GM18520 (cell line): Measurements from ENCODE around the gene PSME2.

Experiments
- ATAC-seq: cut with Tn5 transposase; IDR thresholded peaks from one replicate; pipeline ENCODE4 v1.9.1; 2021; ENCODE audit not compliant: unreplicated experiment

Gene PSME2

DNA sequence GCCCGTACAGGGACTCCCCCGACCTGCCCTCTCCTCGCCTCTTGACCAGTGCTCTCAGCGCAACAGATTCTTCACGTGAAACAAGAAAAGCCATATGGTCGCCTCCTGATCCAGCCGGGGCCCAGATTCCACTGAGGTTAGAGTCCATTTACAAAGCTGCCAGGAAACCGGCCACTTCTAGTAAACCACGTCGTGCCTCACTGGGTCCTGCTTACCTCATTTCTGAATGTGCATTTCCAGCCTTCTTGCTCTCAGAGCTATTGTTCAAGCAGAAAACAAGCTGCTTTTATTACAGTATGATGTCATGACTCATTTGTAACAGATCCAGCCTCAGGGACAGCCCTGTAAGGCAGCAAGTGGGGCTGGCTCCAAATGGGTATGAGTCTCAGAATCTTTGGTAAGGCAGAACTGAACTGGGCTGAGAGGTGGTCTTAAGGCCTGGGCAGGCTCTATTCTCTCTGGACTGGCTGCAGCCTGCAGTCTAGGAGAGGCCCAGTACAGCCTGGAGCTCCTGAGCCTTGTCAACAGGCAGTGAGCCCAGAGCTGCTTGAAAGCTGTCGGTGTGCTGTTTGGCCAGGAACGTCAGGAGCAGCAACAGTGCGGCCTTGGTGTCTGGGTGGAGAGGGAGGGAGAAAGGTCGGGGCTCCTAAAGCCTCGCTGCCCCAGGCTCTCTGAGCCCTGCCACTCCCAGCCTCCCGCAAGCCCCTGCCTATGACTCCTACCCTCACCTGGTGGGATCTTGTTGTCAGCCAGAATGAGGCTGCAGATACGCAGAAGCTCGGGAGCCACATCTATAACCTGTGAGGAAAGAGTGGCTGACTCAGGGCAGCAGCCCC is 33.8 kb upstream of the PSME2 start:
- ATAC-seq: no peak

GRCh38 chr14:24179294-24179960 is 33.0 kb upstream of the PSME2 start:
- ATAC-seq: no peak

DNA sequence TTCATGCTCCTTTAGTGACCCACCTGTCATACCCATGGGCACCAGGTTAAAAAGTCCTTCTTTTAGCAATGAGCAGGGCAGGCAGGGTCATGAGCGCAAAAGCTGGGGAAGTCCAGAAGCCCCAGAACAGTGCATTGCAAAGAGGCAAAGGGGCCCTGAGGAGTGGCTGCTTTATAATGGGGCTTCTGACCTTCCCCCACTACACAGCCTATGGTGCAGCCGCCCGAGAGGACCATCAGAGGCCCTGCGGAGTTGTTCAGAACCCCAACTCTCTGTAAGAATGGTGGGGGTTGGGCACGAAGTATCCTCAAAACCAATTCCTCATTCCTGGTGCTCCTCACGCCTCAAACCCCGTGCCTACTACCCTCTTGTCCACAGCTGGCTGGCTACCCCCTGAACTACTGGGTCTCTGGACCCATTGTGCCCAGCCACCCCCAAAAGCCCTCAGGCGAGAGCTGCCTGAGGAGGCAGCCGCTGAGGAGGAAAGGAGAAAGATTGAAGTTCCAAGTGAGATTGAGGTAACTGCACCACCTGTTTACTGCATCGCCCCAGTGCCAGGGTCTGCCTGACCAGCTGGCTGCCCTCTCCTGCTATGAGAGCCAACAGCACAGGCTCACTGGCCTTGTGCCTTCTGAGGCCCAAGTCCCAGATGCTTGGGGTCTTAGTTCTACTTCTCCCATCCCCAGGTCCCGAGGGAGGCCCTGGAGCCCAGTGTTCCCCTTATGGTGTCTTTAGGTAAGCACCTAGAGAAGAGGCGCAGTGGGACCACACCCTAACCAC is 32.2 kb upstream of the PSME2 start:
- no peak for ATAC-seq

GRCh38 chr14:24177891-24178290 is 31.5 kb upstream of the PSME2 start:
- ATAC-seq: no peak

DNA sequence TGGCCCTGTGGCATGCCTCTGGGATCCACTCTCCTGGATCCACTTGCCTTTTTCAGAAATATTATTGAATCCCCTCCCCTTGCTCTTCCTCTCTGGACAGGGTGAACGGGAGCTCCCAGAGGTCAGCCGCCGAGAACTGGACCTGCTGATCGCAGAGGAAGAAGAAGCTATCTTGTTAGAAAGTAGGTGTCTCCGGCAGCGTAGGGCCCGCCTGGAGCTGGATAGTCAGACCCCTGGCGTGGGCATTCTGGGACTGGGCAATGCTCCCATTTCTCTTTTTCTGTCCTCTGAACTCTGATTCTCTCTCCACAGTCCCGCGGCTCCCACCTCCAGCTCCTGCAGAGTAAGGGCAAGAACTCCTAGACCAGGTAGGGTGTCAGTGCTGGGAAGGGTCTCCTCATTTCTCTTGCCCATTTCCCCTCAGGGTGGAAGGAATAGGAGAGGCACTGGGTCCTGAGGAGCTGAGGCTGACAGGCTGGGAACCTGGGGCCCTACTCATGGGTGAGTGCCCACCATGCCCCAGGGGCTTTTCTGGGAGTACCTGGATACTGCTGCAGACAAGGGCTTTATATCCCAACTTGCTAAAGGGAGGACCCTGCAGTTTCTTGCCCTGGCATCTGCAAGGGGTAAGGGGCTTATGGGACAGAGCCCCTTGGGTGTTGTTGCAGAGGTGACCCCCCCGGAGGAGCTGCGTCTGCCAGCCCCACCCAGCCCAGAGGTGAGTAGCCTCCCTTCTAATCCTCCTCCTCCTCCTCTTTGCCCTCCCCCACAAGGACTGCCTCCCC is 30.8 kb upstream of the PSME2 start:
- ATAC-seq: no peak

DNA sequence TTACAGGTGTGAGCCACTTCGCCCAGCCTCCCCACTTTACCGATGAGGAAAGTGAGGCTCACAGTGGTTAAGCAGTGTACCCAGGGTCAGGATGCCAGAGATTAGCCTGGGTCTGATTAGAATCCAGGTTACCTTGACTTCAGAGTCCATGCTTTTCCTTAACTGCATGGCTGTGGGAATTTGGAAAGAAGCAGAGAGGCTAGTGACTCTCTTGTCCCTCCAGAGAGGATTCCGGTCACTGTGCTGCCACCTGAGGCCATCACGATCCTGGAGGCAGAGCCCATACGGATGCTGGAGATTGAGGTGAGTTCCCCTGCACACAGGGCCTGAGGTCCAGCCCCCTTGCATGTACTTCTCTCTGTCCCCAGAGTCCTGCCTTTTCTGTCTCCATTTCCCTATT is 30.2 kb upstream of the PSME2 start:
- no peak for ATAC-seq

GRCh38 chr14:24172871-24173281 is 26.5 kb upstream of the PSME2 start:
- no peak for ATAC-seq

DNA sequence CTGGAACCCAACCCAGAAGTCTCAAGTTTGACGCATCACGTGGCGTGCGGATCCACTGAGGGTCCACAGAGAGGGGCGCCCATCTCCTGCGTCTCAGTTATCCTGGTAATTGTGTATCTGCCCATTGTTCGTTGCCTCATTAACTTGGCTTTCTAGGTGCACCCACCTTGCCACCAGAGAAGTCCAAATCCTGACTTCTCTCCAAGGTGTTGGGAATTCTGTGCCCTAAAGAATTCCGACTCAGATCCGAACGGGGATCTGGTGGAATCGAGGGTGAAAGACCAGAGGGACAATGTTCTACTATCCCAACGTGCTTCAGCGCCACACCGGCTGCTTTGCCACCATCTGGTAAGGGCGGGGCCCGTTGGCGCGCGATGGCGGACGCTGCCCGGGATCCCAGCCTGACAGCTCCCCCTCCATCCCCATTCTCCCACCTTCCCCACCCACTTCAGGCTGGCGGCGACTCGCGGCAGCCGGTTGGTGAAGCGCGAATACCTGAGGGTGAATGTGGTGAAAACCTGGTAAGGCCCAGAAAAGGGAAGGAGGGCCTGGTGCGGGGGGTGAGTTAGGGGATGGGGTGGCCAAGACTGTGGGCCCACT is 26.0 kb upstream of the PSME2 start:
- ATAC-seq: no peak

DNA sequence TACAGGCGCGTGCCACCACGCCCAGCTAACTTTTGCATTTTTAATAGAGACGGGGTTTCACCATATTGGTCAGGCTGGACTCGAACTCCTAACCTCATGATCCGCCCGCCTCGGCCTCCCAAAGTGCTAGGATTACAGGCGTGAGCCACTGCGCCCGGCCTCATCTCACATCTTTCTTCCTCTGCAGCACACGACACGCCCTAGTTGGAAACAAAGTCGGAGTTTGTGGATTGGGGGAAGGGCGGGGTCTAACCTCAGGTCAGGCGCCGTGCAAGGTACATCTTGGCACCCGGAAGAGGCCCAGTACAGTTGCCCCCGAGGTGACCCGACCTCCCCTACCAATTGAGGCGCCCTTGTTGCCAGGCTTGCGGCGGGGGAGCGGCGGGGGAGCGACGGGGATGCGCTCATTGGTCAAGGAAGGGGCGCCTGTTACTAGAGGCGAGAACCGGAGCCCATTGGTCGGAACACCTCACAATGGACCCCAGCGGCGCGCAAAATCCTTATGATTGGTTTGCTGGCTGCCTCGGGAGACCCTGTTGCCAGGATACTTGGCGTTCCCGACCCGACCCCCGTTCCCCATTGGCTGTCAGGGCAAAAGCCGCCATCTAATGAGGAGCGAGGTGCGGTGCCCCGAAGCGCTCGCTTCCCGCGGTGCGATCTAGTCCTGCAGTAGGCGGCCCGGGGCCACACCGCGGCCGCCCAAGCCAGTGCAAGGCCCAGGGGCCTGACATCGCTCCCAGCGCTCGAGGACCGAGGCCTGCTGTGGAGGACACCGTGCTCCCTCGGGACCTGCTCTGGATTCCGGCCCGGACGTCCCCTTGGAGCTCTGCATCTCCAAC is 25.2 kb upstream of the PSME2 start, which contains the start of gene REC8:
TSS of gene REC8 (plus strand) at position 659 of the 839 bp plus-strand sequence. CDS start 473 bp downstream, outside the sequence.
- ATAC-seq: peak; percentile 51

DNA sequence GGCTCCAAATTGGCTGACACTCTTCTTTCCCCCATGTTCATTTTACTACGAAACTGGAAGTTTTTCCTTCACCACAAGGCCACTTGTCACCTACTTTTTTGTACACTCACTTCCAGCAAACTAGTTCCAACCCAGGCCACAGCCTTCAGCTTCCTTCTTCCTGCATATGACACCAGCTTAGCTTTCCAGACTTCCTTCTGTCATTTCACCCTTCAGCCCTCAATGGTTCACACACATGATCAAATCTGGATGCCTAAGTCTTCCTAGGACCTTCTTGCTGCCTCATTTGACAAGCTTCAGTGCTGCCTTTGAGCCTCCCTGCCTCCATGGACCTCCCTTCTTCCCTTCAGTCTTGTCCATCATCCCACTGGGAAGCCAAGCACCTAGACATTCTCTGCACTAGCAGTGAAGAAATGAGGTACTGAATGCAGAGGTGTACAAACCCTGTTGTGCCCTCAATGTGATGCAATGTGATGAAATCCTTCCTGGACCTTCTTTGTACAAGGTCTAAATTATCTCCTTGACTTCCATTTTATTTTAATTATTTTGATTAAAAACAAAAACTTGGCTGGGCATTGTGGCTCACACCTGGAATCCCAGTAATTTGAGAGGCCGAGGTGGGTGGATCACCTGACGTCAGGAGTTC is 21.2 kb upstream of the PSME2 start:
- no peak for ATAC-seq

- no peak for ATAC-seq
These were observed 19.4 kb upstream of the PSME2 start for GRCh38 chr14:24165785-24166184.

DNA sequence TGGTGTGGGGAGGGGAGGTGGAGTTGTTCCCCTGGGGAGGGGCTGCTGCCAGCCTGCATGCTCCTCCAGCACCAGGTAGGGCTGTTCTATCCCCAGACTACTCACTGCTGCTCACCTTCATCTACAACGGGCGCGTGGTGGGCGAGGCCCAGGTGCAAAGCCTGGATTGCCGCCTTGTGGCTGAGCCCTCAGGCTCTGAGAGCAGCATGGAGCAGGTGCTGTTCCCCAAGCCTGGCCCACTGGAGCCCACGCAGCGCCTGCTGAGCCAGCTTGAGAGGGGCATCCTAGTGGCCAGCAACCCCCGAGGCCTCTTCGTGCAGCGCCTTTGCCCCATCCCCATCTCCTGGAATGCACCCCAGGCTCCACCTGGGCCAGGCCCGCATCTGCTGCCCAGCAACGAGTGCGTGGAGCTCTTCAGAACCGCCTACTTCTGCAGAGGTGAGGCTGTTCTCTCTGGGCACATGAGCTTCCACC is 18.1 kb upstream of the PSME2 start:
- no peak for ATAC-seq

GRCh38 chr14:24162093-24162492 is 15.7 kb upstream of the PSME2 start:
- no peak for ATAC-seq

DNA sequence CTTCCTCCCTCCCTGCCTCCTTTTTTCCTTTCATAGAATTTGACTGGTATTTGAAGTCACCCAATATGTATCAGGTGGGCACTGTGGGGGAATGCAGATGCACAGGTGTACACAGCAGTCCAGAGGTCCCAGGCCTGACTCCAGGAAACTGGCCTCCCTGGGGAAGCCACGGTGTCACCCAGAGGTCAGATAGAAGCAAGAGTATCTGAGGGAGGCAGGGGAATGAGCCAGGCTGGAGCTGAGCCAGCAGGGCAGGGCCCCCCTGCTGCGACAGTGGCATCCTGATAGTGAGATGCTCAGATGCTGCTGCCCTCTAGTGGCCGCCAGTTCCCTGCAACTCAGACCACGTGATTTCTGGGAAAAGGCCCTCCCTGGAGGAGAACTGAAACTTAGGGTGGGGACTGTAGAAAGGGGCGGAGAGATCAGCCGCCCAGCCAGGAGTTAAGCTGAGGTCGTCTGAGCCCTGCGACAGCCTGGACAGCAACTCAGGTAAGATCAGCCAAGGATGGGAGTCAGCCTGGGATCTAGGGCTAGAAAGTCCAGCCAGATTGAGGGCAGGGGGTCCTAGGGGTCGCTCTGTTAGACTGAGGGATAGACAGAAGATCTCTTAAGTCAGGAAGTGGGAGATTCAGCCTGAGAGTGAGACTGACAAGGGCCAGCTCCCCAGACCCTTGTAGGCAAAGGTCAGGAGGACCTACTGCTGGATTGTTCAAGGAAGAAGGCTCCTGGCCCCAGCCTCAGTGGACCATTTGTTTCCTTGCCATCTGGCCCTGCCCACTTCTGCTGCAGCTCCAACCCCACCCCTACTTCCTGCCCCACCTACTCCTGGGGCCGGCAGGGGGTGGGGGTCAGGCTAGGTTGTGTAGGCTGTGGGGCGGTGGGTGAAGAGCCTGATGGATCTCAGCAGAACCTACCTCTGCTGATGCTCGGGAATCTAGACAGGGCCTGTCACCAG is 14.7 kb upstream of the PSME2 start, which contains the start of gene IRF9:
TSS of gene IRF9 (plus strand) at position 416 of the 955 bp plus-strand sequence. CDS start 880 bp downstream, outside the sequence.
- ATAC-seq: peak; percentile 61

- peak; percentile 2 for ATAC-seq
These were observed 14.1 kb upstream of the PSME2 start for GRCh38 chr14:24160499-24160849.

DNA sequence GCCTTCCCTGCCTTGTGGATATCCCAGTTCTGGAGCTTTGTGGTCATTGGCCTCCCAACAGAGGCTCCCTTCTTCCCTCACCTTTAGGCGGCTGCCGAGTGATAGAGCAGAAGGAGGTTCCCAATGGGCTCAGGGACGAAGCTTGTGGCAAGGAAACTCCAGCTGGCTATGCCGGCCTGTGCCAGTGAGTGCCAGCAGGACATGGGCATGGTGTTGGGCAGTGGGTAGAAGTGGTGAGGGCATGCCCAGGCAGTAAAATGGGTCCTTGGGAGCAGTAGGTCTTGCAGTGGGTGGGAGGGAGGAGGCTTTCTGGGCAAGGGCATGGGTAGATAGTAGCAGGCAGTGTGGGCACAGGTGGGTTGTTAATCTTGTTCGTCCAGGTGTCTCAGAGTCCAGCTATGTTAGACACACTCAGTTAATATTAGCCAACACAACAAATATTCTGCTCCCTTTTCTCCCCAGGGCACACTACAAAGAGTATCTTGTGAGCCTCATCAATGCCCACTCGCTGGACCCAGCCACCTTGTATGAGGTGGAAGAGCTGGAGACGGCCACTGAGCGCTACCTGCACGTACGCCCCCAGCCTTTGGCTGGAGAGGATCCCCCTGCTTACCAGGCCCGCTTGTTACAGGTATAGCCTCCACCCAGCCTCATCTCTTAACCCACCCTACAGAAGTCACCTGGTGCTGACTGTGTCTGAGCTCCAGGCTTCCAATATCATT is 13.5 kb upstream of the PSME2 start:
- no peak for ATAC-seq

DNA sequence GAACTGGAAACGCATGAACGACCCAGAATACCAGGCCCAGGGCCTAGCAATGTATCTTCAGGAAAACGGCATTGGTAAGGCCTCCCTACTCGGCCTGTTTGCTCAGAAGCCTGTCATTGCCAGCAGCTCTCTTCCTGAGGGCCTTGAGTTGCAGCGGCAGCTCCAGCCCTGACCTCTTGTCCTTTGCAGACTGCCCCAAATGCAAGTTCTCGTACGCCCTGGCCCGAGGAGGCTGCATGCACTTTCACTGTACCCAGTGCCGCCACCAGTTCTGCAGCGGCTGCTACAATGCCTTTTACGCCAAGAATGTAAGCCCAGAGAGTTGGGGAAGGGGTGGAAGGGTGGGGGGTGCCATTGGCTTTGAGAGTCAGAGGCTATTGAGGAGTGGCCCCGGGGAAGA is 10.9 kb upstream of the PSME2 start:
- no peak for ATAC-seq
